D721Med (cell line): ENCODE measurements around the gene CCDC88C.

Experiments used
- DNase-seq: peaks from one replicate; pipeline ENCODE4 v3.0.0; 2011; ENCODE audit warnings: low spot score; ENCODE audit not compliant: insufficient read length
- FAIRE-seq: peaks from 2 replicates; lab custom pipeline; 2011; peaks lifted over from hg19 to GRCh38; lab: Jason Lieb, UNC
- CTCF ChIP-seq: IDR thresholded peaks from 2 replicates; pipeline ENCODE4 v1.5.1; 2012; ENCODE audit warnings: mild to moderate bottlenecking, control low read depth; ENCODE audit not compliant: insufficient read depth; ENCODE audit errors: missing control alignments

CCDC88C gene

GRCh38 chr14:91380610-91381371 is 36.8 kb downstream of the CCDC88C start:
- TF ChIP-seq CTCF, result no peak
- FAIRE-seq (no peak), DNase-seq (no peak)

GRCh38 chr14:91380123-91380522 is 37.5 kb downstream of the CCDC88C start:
- no peak for DNase-seq
- FAIRE-seq, result no peak
- no peak for TF ChIP-seq CTCF

- no peak for FAIRE-seq
Measured at GRCh38 chr14:91379579-91379932, 38.1 kb downstream of the CCDC88C start.

GRCh38 chr14:91378930-91379578 is 38.6 kb downstream of the CCDC88C start:
- no peak for TF ChIP-seq CTCF
- FAIRE-seq, result no peak
- DNase-seq, result no peak

More at GRCh38 chr14:91379579-91379932, 38.1 kb downstream of the CCDC88C start:
- no peak for TF ChIP-seq CTCF
- no peak for DNase-seq

- DNase-seq (no peak), FAIRE-seq (no peak)
- peak; percentile 6 for TF ChIP-seq CTCF
Measured at GRCh38 chr14:91377700-91378652, 39.6 kb downstream of the CCDC88C start.

- DNase-seq (no peak), FAIRE-seq (no peak)
- TF ChIP-seq CTCF, result no peak
Measured at GRCh38 chr14:91376547-91377477, 40.8 kb downstream of the CCDC88C start.
